H9 (cell line): ENCODE data around the gene RPUSD3. TPM values are rescaled to one million over a fixed set of nuclear protein-coding genes. Genes with fewer than 3 reads are reported as not detected.
A peak's percentile ranks its signal among the peaks of the same experiment; 100 is the strongest.

Experiments
- DNase-seq: peaks from one replicate; pipeline ENCODE4 v3.0.0-alpha.2; 2017
- H2AFZ ChIP-seq: one replicate; pipeline ENCODE4 v1.6.1; 2013; ENCODE audit warnings: mild to moderate bottlenecking, low read length, control low read depth, moderate library complexity
- H2AK5ac ChIP-seq: 2 replicates; pipeline ENCODE4 v1.6.1; 2013; ENCODE audit warnings: low read length, control low read depth, mixed read lengths; ENCODE audit not compliant: insufficient read length
- H2BK120ac ChIP-seq: one replicate; pipeline ENCODE4 v1.6.1; 2013; ENCODE audit warnings: low read depth, mild to moderate bottlenecking, low read length, control low read depth, inconsistent platforms; ENCODE audit not compliant: poor library complexity, severe bottlenecking
- H2BK12ac ChIP-seq: 2 replicates; pipeline ENCODE4 v1.6.1; 2013; ENCODE audit warnings: low read length, control low read depth, mixed read lengths, low read depth; ENCODE audit not compliant: insufficient read length
- H2BK15ac ChIP-seq: 2 replicates; pipeline ENCODE4 v1.6.1; 2013; ENCODE audit warnings: low read depth, low read length, control low read depth
- H2BK20ac ChIP-seq: one replicate; pipeline ENCODE4 v1.6.1; 2013; ENCODE audit warnings: low read depth, mild to moderate bottlenecking, low read length, control low read depth, inconsistent platforms; ENCODE audit not compliant: poor library complexity, severe bottlenecking
- H2BK5ac ChIP-seq: 2 replicates; pipeline ENCODE4 v1.6.1; 2013; ENCODE audit warnings: low read length, control low read depth, mixed read lengths; ENCODE audit not compliant: insufficient read length
- H3K14ac ChIP-seq: 2 replicates; pipeline ENCODE4 v1.6.1; 2013; ENCODE audit warnings: low read length, control low read depth; ENCODE audit not compliant: insufficient read depth
- H3K18ac ChIP-seq: 2 replicates; pipeline ENCODE4 v1.6.1; 2013; ENCODE audit warnings: low read depth, mild to moderate bottlenecking, mixed read lengths, low read length, control low read depth; ENCODE audit not compliant: insufficient read length
- H3K23ac ChIP-seq: 2 replicates; pipeline ENCODE4 v1.6.1; 2013; ENCODE audit warnings: low read length, control low read depth, mixed read lengths, low read depth; ENCODE audit not compliant: insufficient read length
- H3K23me2 ChIP-seq: 2 replicates; pipeline ENCODE4 v1.6.1; 2013; ENCODE audit warnings: low read depth, mild to moderate bottlenecking, mixed read lengths, low read length, control low read depth; ENCODE audit not compliant: insufficient read length, poor library complexity, severe bottlenecking
- H3K27ac ChIP-seq: 2 replicates; pipeline ENCODE4 v1.5.1; 2013; ENCODE audit warnings: low read length, control low read depth, mixed read lengths, low read depth; ENCODE audit not compliant: insufficient read length
- H3K27me3 ChIP-seq: 2 replicates; pipeline ENCODE4 v1.6.1; 2013; ENCODE audit warnings: low read length, control low read depth, inconsistent platforms; ENCODE audit not compliant: insufficient read depth
- H3K4ac ChIP-seq: 2 replicates; pipeline ENCODE4 v1.6.1; 2013; ENCODE audit warnings: low read depth, mild to moderate bottlenecking, control low read depth, inconsistent platforms, low read length, moderate library complexity
- H3K4me1 ChIP-seq: 2 replicates; pipeline ENCODE4 v1.6.1; 2013; ENCODE audit warnings: low read length, control low read depth, inconsistent platforms; ENCODE audit not compliant: insufficient read depth
- H3K4me2 ChIP-seq: 2 replicates; pipeline ENCODE4 v1.6.1; 2013; ENCODE audit warnings: low read length, control low read depth, mixed read lengths; ENCODE audit not compliant: insufficient read length, insufficient read depth
- H3K56ac ChIP-seq: 2 replicates; pipeline ENCODE4 v1.6.1; 2013; ENCODE audit warnings: low read depth, mild to moderate bottlenecking, mixed read lengths, low read length, control low read depth; ENCODE audit not compliant: insufficient read length
- H3K79me1 ChIP-seq: 2 replicates; pipeline ENCODE4 v1.6.1; 2013; ENCODE audit warnings: low read depth, mild to moderate bottlenecking, moderate library complexity, low read length, control low read depth, inconsistent platforms; ENCODE audit not compliant: insufficient read depth, poor library complexity, severe bottlenecking
- H3K79me2 ChIP-seq: 2 replicates; pipeline ENCODE4 v1.6.1; 2013; ENCODE audit warnings: low read length, control low read depth, inconsistent platforms; ENCODE audit not compliant: insufficient read depth
- H3K9ac ChIP-seq: 2 replicates; pipeline ENCODE4 v1.6.1; 2013; ENCODE audit warnings: low read length, control low read depth, mixed read lengths; ENCODE audit not compliant: insufficient read length; ENCODE audit errors: extremely low read depth
- H3K9me3 ChIP-seq: one replicate; pipeline ENCODE4 v1.6.1; 2013; ENCODE audit warnings: low read depth, low read length, inconsistent platforms; ENCODE audit not compliant: control insufficient read depth
- H3T11ph ChIP-seq: one replicate; pipeline ENCODE4 v1.6.1; 2013; ENCODE audit warnings: mild to moderate bottlenecking, low read length, control low read depth, inconsistent platforms
- H4K20me1 ChIP-seq: one replicate; pipeline ENCODE4 v1.6.1; 2013; ENCODE audit not compliant: control insufficient read depth, insufficient read length, insufficient read depth
- H4K5ac ChIP-seq: 2 replicates; pipeline ENCODE4 v1.6.1; 2013; ENCODE audit warnings: low read depth, mild to moderate bottlenecking, mixed read lengths, low read length, control low read depth; ENCODE audit not compliant: insufficient read length
- H4K8ac ChIP-seq: replicated peaks from 2 replicates; pipeline ENCODE4 v1.6.1; 2013; ENCODE audit warnings: low read length, control low read depth, mixed read lengths, low read depth; ENCODE audit not compliant: insufficient read length
- H4K91ac ChIP-seq: 2 replicates; pipeline ENCODE4 v1.6.1; 2013; ENCODE audit warnings: low read depth, mild to moderate bottlenecking, moderate library complexity, mixed read lengths, low read length, control low read depth; ENCODE audit not compliant: insufficient read length
- H3K27ac Mint-ChIP-seq, 3 experiments: 2 replicates in 2 of 3; 3 replicates in 1 of 3; pipeline ENCODE4 v1.8.0; 2020 to 2021; ENCODE audit warnings: mixed read lengths in 3 of 3, mild to moderate bottlenecking in 1 of 3, moderate library complexity in 1 of 3
- H3K27me3 Mint-ChIP-seq: 2 replicates; pipeline ENCODE4 v1.8.0; 2021; ENCODE audit warnings: low read depth, mild to moderate bottlenecking, moderate library complexity, mixed read lengths
- H3K36me3 Mint-ChIP-seq, 3 experiments: 2 replicates in 2 of 3; 3 replicates in 1 of 3; pipeline ENCODE4 v1.8.0; 2020 to 2021; ENCODE audit warnings: low read depth in 3 of 3, mixed read lengths in 3 of 3; ENCODE audit not compliant: insufficient read depth in 1 of 3
- H3K4me1 Mint-ChIP-seq, 2 experiments: 2 replicates each; pipeline ENCODE4 v1.8.0; 2020; ENCODE audit warnings: mixed read lengths in 2 of 2
- H3K4me3 Mint-ChIP-seq, 2 experiments: 2 replicates in 1 of 2; 3 replicates in 1 of 2; pipeline ENCODE4 v1.8.0; 2020 to 2021; ENCODE audit warnings: mild to moderate bottlenecking in 2 of 2, mixed read lengths in 2 of 2, moderate library complexity in 1 of 2
- H3K9me3 Mint-ChIP-seq, 2 experiments: 2 replicates in 1 of 2; 3 replicates in 1 of 2; pipeline ENCODE4 v1.8.0; 2020; ENCODE audit warnings: mild to moderate bottlenecking in 2 of 2, mixed read lengths in 2 of 2, moderate library complexity in 1 of 2
- WGBS: extraction: QIAGEN DNeasy Blood & Tissue Kit; methylation state at CpG from one replicate; pipeline ENCODE4 v1.1.7; 2013; ENCODE audit warnings: missing lambda C conversion rate, low lambda C conversion rate, mixed read lengths; ENCODE audit not compliant: insufficient read length; ENCODE audit errors: extremely low coverage; 5-methylcytosine and 5-hydroxymethylcytosine counted together
- total RNA-seq: library from RNA; stranded (reverse); gene quantifications from 2 replicates; pipeline ENCODE4 v1.2.1, GENCODE V29; 2021
- TF ChIP-seq, protein P1 (sequence below): fragments of 200-600 bp; sonication (generic); conservative IDR thresholded peaks from 3 replicates; pipeline ENCODE4 v1.8.0; 2021; ENCODE audit warnings: antibody characterized with exemption, mild to moderate bottlenecking

The RPUSD3 gene
- total RNA-seq, 1 experiment from 2014 or later: 59.5 TPM

- no peak overlapping the region for H4K5ac ChIP-seq
- Mint-ChIP-seq H3K4me1 (peaks cover 10 to 19% of the 10 kb centered on the region in 2 experiments), H3K9me3 (no peaks in the 10 kb centered on the region), H3K4me3 (peak overlapping the region; percentile 94 to 95), H3K36me3 (peaks cover 32 to 55% (median 45%) of the 10 kb centered on the region in 3 experiments; a peak in 6 of 7 replicates), H3K27ac (peak overlapping the region; percentile 69 to 100 (median 100)), H3K27me3 (peaks cover 1% of the 10 kb centered on the region; the same call in 1 of the 2 replicates)
- no CpG with 5 or more reads among the region's 23 CpGs for WGBS
- no peak overlapping the region; the same call in 1 of the 2 replicates for H3K4ac ChIP-seq
- H3K4me2 ChIP-seq: peak overlapping the region; percentile 81
- H2BK15ac ChIP-seq: no peak overlapping the region
- no peak overlapping the region for H2BK12ac ChIP-seq
- H3K27me3 ChIP-seq: no peaks in the 10 kb centered on the region; the same call in 1 of the 2 replicates
- H3K23me2 ChIP-seq: peaks cover 6% of the 10 kb centered on the region
- no peak overlapping the region for H4K91ac ChIP-seq
- peak overlapping the region; percentile 89 for H3K56ac ChIP-seq
- no peak overlapping the region for H3K23ac ChIP-seq
- no peak overlapping the region for H2BK20ac ChIP-seq
- no peak for DNase-seq
- no peaks in the 10 kb centered on the region for H3K9me3 ChIP-seq
- H3K18ac ChIP-seq: peak overlapping the region; percentile 52
- no peaks in the 10 kb centered on the region for H4K20me1 ChIP-seq
- no peak overlapping the region for H2BK5ac ChIP-seq
- H3K27ac ChIP-seq: no peak overlapping the region
- peaks cover 5% of the 10 kb centered on the region; the same call in 1 of the 2 replicates for H3K79me2 ChIP-seq
- no peaks in the 10 kb centered on the region for H3K4me1 ChIP-seq
- no peak overlapping the region for H2AK5ac ChIP-seq
- no peak overlapping the region for H3T11ph ChIP-seq
- TF ChIP-seq, protein P1, sequence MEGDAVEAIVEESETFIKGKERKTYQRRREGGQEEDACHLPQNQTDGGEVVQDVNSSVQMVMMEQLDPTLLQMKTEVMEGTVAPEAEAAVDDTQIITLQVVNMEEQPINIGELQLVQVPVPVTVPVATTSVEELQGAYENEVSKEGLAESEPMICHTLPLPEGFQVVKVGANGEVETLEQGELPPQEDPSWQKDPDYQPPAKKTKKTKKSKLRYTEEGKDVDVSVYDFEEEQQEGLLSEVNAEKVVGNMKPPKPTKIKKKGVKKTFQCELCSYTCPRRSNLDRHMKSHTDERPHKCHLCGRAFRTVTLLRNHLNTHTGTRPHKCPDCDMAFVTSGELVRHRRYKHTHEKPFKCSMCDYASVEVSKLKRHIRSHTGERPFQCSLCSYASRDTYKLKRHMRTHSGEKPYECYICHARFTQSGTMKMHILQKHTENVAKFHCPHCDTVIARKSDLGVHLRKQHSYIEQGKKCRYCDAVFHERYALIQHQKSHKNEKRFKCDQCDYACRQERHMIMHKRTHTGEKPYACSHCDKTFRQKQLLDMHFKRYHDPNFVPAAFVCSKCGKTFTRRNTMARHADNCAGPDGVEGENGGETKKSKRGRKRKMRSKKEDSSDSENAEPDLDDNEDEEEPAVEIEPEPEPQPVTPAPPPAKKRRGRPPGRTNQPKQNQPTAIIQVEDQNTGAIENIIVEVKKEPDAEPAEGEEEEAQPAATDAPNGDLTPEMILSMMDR: no peak
- peak overlapping the region; percentile 84 for H3K9ac ChIP-seq
- H4K8ac ChIP-seq: no peak overlapping the region
- peak overlapping the region; percentile 56 for H2BK120ac ChIP-seq
- no peaks in the 10 kb centered on the region for H3K79me1 ChIP-seq
- no peak overlapping the region for H2AFZ ChIP-seq
- H3K14ac ChIP-seq: peak overlapping the region; percentile 27; the same call in 1 of the 2 replicates
Measured at GRCh38 chr3:9793161-9793781, 50.5 kb downstream of the RPUSD3 start.
